ENCODE measurements around the gene DAO.

Gene DAO

DNA sequence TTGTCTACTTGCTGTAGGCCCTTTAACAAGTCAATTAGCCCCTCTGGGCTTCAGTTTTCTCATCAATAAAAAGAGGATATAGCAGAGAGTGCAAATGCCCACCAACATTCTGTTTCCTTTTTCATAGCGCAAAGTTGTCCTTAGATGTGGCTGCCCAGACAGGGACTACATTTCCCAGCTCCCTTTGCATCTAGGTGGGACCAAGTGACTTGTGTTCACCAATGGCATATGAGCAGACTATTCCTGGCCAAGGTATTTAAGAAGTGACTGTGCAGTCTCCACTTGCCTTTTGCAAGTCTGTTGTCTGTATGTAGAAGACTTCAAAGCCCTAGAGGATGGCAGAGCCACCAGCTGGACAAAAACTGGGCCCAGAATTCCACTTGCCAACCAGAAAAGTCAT lies 59.7 kb downstream of the DAO start:
- TF ChIP-seq, protein P1, sequence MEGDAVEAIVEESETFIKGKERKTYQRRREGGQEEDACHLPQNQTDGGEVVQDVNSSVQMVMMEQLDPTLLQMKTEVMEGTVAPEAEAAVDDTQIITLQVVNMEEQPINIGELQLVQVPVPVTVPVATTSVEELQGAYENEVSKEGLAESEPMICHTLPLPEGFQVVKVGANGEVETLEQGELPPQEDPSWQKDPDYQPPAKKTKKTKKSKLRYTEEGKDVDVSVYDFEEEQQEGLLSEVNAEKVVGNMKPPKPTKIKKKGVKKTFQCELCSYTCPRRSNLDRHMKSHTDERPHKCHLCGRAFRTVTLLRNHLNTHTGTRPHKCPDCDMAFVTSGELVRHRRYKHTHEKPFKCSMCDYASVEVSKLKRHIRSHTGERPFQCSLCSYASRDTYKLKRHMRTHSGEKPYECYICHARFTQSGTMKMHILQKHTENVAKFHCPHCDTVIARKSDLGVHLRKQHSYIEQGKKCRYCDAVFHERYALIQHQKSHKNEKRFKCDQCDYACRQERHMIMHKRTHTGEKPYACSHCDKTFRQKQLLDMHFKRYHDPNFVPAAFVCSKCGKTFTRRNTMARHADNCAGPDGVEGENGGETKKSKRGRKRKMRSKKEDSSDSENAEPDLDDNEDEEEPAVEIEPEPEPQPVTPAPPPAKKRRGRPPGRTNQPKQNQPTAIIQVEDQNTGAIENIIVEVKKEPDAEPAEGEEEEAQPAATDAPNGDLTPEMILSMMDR (IDR thresholded peaks at IDR 0.05): no peak
- no peaks in the 10 kb centered on the region for H3K4me1 ChIP-seq (ENCODE audit: control insufficient read depth in 1 of 2, insufficient read depth in 1 of 2, low read depth in 1 of 2, low read length in 1 of 2)
- H3K36me3 ChIP-seq: no peaks in the 10 kb centered on the region
- no peak overlapping the region for H3K27ac ChIP-seq
- no peaks in the 10 kb centered on the region for H3K9me3 ChIP-seq
- no peak overlapping the region for H3K4me3 ChIP-seq (ENCODE audit: low read depth in 1 of 2, low read length in 1 of 2)
- H3K27me3 ChIP-seq: no peaks in the 10 kb centered on the region

DNA sequence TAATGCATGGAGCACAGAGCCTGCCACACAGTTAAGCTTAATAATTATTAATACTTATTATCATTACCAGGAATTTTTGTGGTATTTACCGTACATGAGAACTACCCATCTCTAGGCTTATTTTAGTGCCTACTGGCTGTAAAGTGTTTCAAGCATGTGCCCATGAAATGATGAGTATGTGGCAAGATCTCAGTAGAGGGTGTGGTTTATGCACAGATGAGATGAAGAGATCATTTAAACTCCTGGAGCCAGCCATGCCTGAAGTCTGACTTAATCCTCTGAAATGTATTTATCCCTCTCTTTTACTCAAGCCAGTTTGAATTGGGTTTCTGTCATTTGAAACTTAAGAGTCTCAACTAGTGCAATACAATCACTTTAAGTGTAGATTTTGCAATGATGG lies 60.2 kb downstream of the DAO start:
- no peak overlapping the region for H3K27ac ChIP-seq

DNA sequence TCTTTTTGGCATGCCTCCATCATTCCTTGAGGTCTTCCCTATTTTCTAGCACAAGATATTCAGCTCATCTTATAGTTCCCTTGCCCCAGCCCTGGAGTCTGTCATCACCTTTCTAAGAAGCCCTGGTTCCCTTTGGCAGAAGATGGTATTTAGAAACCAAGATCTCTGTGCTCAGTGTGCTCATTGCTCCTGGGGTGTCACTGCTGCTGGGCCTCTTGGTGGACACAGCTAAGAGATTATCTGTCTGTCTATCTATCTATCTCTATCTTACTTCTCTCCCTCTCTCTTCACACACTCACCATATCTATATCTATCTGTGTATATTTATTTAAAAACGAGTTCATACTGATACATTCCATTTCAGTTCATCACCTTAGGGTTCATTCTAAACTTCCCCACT lies 67.2 kb downstream of the DAO start:
- Histone ChIP-seq H3K27ac (no peak overlapping the region), H3K4me3 (ENCODE audit: low read depth in 1 of 2, low read length in 1 of 2) (no peak overlapping the region), H3K36me3 (no peaks in the 10 kb centered on the region), H3K9me3 (no peaks in the 10 kb centered on the region), H3K4me1 (ENCODE audit: control insufficient read depth in 1 of 2, insufficient read depth in 1 of 2, low read depth in 1 of 2, low read length in 1 of 2) (peaks cover 0 to 7% of the 10 kb centered on the region in 2 experiments), H3K27me3 (no peaks in the 10 kb centered on the region)
- TF ChIP-seq, protein P1 (IDR thresholded peaks at IDR 0.05): no peak

More for the DNA sequence above, 60.2 kb downstream of the DAO start:
- no peaks in the 10 kb centered on the region for H3K27me3 ChIP-seq
- H3K4me1 ChIP-seq (ENCODE audit: control insufficient read depth in 1 of 2, insufficient read depth in 1 of 2, low read depth in 1 of 2, low read length in 1 of 2): no peaks in the 10 kb centered on the region
- H3K9me3 ChIP-seq: no peaks in the 10 kb centered on the region
- no peak overlapping the region for H3K4me3 ChIP-seq (ENCODE audit: low read depth in 1 of 2, low read length in 1 of 2)
- TF ChIP-seq, protein P1 (IDR thresholded peaks at IDR 0.05): no peak
- no peaks in the 10 kb centered on the region for H3K36me3 ChIP-seq

DNA sequence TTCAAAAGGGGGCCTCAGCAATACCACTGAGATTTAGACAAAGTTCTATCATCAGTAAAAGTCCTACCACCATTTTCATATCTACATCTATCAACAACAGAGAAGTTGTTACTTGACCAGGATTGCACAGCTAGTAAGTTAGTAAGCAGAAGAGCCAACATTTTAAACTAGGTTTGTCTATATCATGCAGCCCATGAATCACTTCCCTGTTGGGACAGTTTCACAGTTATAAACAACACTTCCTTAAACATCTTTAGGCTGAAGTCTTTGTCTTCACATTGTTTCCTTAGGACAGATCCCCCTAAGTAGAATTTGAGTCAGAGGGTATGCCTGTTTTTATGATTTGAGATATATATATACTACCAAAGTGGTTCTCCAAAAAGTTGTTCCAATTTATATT lies 68.5 kb downstream of the DAO start:
- H3K27me3 ChIP-seq: no peaks in the 10 kb centered on the region
- H3K9me3 ChIP-seq: no peaks in the 10 kb centered on the region
- H3K4me3 ChIP-seq (ENCODE audit: low read depth in 1 of 2, low read length in 1 of 2): no peak overlapping the region
- H3K4me1 ChIP-seq (ENCODE audit: control insufficient read depth in 1 of 2, insufficient read depth in 1 of 2, low read depth in 1 of 2, low read length in 1 of 2): peaks cover 0 to 7% of the 10 kb centered on the region in 2 experiments
- no peak overlapping the region for H3K27ac ChIP-seq
- H3K36me3 ChIP-seq: no peaks in the 10 kb centered on the region
- TF ChIP-seq, protein P1 (IDR thresholded peaks at IDR 0.05): no peak

DNA sequence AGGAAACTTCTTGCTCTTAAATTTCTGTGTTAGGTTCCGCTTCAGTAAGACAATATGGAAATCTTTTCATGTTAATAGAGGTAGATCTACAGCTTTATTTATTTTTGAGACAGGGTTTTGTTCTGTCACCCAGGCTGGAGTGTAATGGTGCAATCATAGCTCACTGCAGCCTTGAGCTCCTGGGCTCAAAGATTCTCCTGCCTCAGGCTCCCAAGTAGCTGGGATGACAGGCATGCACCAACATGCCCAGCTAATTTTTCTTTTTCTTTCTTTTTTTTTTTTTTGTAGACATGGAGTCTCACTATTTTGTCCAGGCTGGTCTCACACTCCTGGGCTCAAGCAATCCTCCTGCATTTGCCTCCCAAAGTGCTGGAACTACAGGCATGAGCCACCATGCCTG lies 70.1 kb downstream of the DAO start:
- peaks cover 0 to 7% of the 10 kb centered on the region in 2 experiments for H3K4me1 ChIP-seq (ENCODE audit: control insufficient read depth in 1 of 2, insufficient read depth in 1 of 2, low read depth in 1 of 2, low read length in 1 of 2)
- no peak overlapping the region for H3K27ac ChIP-seq
- peaks cover 5% of the 10 kb centered on the region for H3K27me3 ChIP-seq
- TF ChIP-seq, protein P1 (IDR thresholded peaks at IDR 0.05): no peak
- no peaks in the 10 kb centered on the region for H3K9me3 ChIP-seq
- H3K36me3 ChIP-seq: no peaks in the 10 kb centered on the region
- H3K4me3 ChIP-seq (ENCODE audit: low read depth in 1 of 2, low read length in 1 of 2): no peak overlapping the region
